GM19452 (cell line): ENCODE results near the gene HOXA7.

Experiments
- ATAC-seq: cut with Tn5 transposase; IDR thresholded peaks from one replicate; pipeline ENCODE4 v1.9.1; 2021; ENCODE audit not compliant: unreplicated experiment

The HOXA7 gene

GRCh38 chr7:27182861-27183681, 26.6 kb upstream of the HOXA7 start:
- no peak for ATAC-seq

GRCh38 chr7:27182285-27182841, 25.9 kb upstream of the HOXA7 start:
- ATAC-seq: no peak

- ATAC-seq: no peak
Observed at GRCh38 chr7:27181795-27182275, 25.4 kb upstream of the HOXA7 start.

GRCh38 chr7:27180431-27181420, 24.3 kb upstream of the HOXA7 start:
- ATAC-seq: no peak

GRCh38 chr7:27179503-27180430, 23.3 kb upstream of the HOXA7 start:
- no peak for ATAC-seq

GRCh38 chr7:27179030-27179429, 22.6 kb upstream of the HOXA7 start:
- ATAC-seq: no peak

GRCh38 chr7:27178366-27178765, 21.9 kb upstream of the HOXA7 start:
- ATAC-seq: no peak

- no peak for ATAC-seq
Observed at GRCh38 chr7:27177795-27178320, 21.4 kb upstream of the HOXA7 start.

GRCh38 chr7:27176962-27177794, 20.7 kb upstream of the HOXA7 start:
- no peak for ATAC-seq

GRCh38 chr7:27176524-27176845, 20.0 kb upstream of the HOXA7 start:
- ATAC-seq: no peak

- no peak for ATAC-seq
Observed at GRCh38 chr7:27175626-27176523, 19.4 kb upstream of the HOXA7 start.

- no peak for ATAC-seq
Observed at GRCh38 chr7:27174874-27175625, 18.6 kb upstream of the HOXA7 start.

GRCh38 chr7:27173956-27174873, 17.7 kb upstream of the HOXA7 start, which contains the start of gene HOXA10:
Gene HOXA10 (minus strand): TSS chr7:27174320. CDS start chr7:27174306, 14 bp downstream.
- ATAC-seq: no peak

GRCh38 chr7:27173511-27173955, 17.1 kb upstream of the HOXA7 start:
- no peak for ATAC-seq

- ATAC-seq: no peak
Observed at GRCh38 chr7:27172823-27173510, 16.5 kb upstream of the HOXA7 start.

GRCh38 chr7:27172315-27172774, 15.9 kb upstream of the HOXA7 start:
- ATAC-seq: no peak
